Measurements from ENCODE around the gene LRRTM2. TPM values are rescaled to one million over a fixed set of nuclear protein-coding genes. Genes with fewer than 3 reads are reported as not detected.

Gene LRRTM2
- total and polyA plus RNA-seq, 2 donors (not counting 3 experiments of a cell fraction or from before 2014, with no cell fraction given), result 0.06 to 0.20 TPM

GRCh38 chr5:138878437-138879235 is 3.5 kb upstream of the LRRTM2 start:
- Histone ChIP-seq H3K4me1 (ENCODE audit: control insufficient read depth, extremely low read depth, insufficient read depth, low read length) (peaks cover 8% of the 10 kb centered on the region), H3K36me3 (ENCODE audit: control insufficient read depth in 2 of 2, extremely low read depth in 1 of 2, insufficient read depth in 2 of 2, low read length in 2 of 2) (no peaks in the 10 kb centered on the region), H3K9me3 (replicated peaks; ENCODE audit: control insufficient read depth, insufficient read depth, low read length) (no peaks in the 10 kb centered on the region), H3K4me2 (ENCODE audit: insufficient read depth, low read length) (no peak overlapping the region), H3K27ac (ENCODE audit: insufficient read depth, low read depth, low read length) (no peak overlapping the region), H3K79me2 (ENCODE audit: control insufficient read depth, insufficient read depth, low read length) (peaks cover 91% of the 10 kb centered on the region), H3K4me3 (replicated peaks in 1 of 3; ENCODE audit: insufficient read depth in 1 of 3, low read depth in 1 of 3, low read length in 3 of 3) (no peak overlapping the region), H3K9me1 (replicated peaks; ENCODE audit: control insufficient read depth, extremely low read depth, insufficient read depth, low read length) (no peaks in the 10 kb centered on the region), H3K9ac (replicated peaks; ENCODE audit: extremely low read depth, insufficient read depth, low read length) (no peak overlapping the region), H4K20me1 (replicated peaks; ENCODE audit: control insufficient read depth, extremely low read depth, insufficient read depth, low read length) (peaks cover 16% of the 10 kb centered on the region), H3K27me3 (ENCODE audit: control insufficient read depth in 2 of 2, insufficient read depth in 2 of 2, low read length in 2 of 2) (no peaks in the 10 kb centered on the region), H2AFZ (ENCODE audit: low read depth, low read length) (no peak overlapping the region)
- intact Hi-C loops (cut with micrococcal nuclease), result no loop called here
- POLR2A ChIA-PET, result interaction anchor here (0.6 kb wide), 1 partner anchor 23 kb away, joined by 16 read pairs; no protein-coding TSS in a partner anchor
- FAIRE-seq (no peak), DNase-seq (ENCODE audit: low read depth, low spot score) (no peak)
- TF ChIP-seq GATA2 (IDR thresholded peaks at IDR 0.05; ENCODE audit: insufficient read depth, insufficient read length, low read depth, low read length) (no peak), POLR2A (IDR thresholded peaks at IDR 0.05; ENCODE audit: low read depth, low read length) (no peak), EZH2 (IDR thresholded peaks at IDR 0.05; ENCODE audit: borderline replicate concordance, low read depth, low read length, severe bottlenecking) (no peak), FOS (IDR thresholded peaks at IDR 0.05; ENCODE audit: borderline replicate concordance, insufficient read depth, low read length) (no peak), JUN (IDR thresholded peaks at IDR 0.05; ENCODE audit: borderline replicate concordance, insufficient read depth, insufficient read length, low read depth) (no peak), MAX (IDR thresholded peaks at IDR 0.05; ENCODE audit: insufficient read depth, insufficient read length) (no peak), CTCF (IDR thresholded peaks at IDR 0.05; ENCODE audit: extremely low read depth in 1 of 2, insufficient read depth in 1 of 2, low read depth in 1 of 2, low read length in 2 of 2) (no peak), MYC (IDR thresholded peaks at IDR 0.05; ENCODE audit: low read depth, low read length) (no peak), POLR2AphosphoS5 (IDR thresholded peaks at IDR 0.05; ENCODE audit: insufficient read depth, low read depth, low read length) (no peak)
- dilution Hi-C loops (cut with MboI; ENCODE audit: extremely low pct_ligation_motif_present, low sequenced_read_pairs), result no loop called here
- no TSS peak for BruUV-seq (replicated peaks)
- CTCF ChIA-PET, result interaction anchor here (0.8 to 1.5 kb wide), 4 partner anchors 9 to 238 kb away, joined by 3 to 5 read pairs (median 4); no protein-coding TSS in a partner anchor

All from endothelial cell of umbilical vein (primary cell).